Measurements from ENCODE around the gene RIMS4.

The RIMS4 gene

DNA sequence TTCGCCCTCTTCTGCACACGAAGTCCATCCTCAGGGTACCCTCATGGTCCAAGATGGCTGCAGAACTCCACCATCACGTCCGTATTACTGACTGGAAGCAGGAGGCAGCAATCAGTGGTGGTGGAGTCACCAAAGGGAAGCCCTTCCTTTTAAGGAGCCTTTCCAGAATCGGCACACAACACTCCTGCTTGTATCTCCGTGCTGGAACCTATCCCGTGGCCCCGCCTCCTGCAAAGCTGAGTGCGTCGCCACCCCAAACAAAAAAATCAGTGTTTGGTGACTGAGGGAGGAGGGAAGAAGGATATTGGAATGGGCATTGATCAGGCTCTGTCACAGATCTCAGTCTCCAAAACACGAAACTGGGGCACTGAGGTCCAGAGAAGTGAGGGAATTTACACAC lies 101.0 kb downstream of the RIMS4 start:
- no peak overlapping the region for H3K4me3 ChIP-seq (replicated peaks; ENCODE audit: insufficient read depth, low read length)
- H3K27ac ChIP-seq (replicated peaks) = no peak overlapping the region
- TF ChIP-seq POLR2AphosphoS5 (IDR thresholded peaks at IDR 0.05; ENCODE audit: low read depth) (no peak), SPI1 (IDR thresholded peaks at IDR 0.05; ENCODE audit: borderline replicate concordance, low read depth) (no peak), GABPA (IDR thresholded peaks at IDR 0.05; ENCODE audit: low read depth) (no peak)
- TF ChIP-seq, protein P1, sequence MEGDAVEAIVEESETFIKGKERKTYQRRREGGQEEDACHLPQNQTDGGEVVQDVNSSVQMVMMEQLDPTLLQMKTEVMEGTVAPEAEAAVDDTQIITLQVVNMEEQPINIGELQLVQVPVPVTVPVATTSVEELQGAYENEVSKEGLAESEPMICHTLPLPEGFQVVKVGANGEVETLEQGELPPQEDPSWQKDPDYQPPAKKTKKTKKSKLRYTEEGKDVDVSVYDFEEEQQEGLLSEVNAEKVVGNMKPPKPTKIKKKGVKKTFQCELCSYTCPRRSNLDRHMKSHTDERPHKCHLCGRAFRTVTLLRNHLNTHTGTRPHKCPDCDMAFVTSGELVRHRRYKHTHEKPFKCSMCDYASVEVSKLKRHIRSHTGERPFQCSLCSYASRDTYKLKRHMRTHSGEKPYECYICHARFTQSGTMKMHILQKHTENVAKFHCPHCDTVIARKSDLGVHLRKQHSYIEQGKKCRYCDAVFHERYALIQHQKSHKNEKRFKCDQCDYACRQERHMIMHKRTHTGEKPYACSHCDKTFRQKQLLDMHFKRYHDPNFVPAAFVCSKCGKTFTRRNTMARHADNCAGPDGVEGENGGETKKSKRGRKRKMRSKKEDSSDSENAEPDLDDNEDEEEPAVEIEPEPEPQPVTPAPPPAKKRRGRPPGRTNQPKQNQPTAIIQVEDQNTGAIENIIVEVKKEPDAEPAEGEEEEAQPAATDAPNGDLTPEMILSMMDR (IDR thresholded peaks at IDR 0.05; ENCODE audit: insufficient read depth, low read length) = no peak
- TF ChIP-seq, protein P2, sequence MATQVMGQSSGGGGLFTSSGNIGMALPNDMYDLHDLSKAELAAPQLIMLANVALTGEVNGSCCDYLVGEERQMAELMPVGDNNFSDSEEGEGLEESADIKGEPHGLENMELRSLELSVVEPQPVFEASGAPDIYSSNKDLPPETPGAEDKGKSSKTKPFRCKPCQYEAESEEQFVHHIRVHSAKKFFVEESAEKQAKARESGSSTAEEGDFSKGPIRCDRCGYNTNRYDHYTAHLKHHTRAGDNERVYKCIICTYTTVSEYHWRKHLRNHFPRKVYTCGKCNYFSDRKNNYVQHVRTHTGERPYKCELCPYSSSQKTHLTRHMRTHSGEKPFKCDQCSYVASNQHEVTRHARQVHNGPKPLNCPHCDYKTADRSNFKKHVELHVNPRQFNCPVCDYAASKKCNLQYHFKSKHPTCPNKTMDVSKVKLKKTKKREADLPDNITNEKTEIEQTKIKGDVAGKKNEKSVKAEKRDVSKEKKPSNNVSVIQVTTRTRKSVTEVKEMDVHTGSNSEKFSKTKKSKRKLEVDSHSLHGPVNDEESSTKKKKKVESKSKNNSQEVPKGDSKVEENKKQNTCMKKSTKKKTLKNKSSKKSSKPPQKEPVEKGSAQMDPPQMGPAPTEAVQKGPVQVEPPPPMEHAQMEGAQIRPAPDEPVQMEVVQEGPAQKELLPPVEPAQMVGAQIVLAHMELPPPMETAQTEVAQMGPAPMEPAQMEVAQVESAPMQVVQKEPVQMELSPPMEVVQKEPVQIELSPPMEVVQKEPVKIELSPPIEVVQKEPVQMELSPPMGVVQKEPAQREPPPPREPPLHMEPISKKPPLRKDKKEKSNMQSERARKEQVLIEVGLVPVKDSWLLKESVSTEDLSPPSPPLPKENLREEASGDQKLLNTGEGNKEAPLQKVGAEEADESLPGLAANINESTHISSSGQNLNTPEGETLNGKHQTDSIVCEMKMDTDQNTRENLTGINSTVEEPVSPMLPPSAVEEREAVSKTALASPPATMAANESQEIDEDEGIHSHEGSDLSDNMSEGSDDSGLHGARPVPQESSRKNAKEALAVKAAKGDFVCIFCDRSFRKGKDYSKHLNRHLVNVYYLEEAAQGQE (IDR thresholded peaks at IDR 0.05; ENCODE audit: insufficient replicate concordance, low read depth) = no peak
- H3K27me3 ChIP-seq (ENCODE audit: insufficient read depth, poor library complexity, severe bottlenecking) = no peaks in the 10 kb centered on the region
- no peak for DNase-seq (ENCODE audit: low read depth in 1 of 2, low spot score in 1 of 2)

DNA sequence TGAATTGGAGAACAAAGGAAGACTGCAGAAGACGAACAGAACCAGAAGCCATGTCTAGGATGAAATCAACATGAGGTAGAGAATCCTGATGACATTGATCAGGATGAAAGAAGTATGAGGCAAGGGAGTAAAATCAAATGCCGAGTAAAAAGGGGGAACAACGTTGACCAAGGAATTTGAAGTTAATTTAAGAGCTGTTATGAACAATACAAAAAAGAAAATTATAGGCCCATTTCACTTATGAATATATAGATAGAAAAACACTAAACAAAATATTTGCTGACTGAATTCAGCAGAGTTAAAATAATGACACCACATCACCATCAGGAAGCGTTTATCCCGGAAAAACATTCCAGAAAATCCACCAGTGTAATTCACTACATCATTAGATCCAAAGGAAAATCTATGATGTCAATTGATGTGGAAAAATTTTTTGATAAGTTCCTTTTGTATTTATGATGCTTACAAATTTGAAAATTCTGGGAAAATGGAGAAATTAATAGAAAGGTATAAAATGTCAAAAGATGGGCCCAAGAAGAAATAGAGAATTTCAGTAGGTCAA lies 103.2 kb downstream of the RIMS4 start:
- no peak for DNase-seq (ENCODE audit: low read depth in 1 of 2, low spot score in 1 of 2)
- TF ChIP-seq SPI1 (IDR thresholded peaks at IDR 0.05; ENCODE audit: borderline replicate concordance, low read depth) (no peak), POLR2AphosphoS5 (IDR thresholded peaks at IDR 0.05; ENCODE audit: low read depth) (no peak), GABPA (IDR thresholded peaks at IDR 0.05; ENCODE audit: low read depth) (no peak)
- TF ChIP-seq, protein P2 (IDR thresholded peaks at IDR 0.05; ENCODE audit: insufficient replicate concordance, low read depth) = no peak
- TF ChIP-seq, protein P1 (IDR thresholded peaks at IDR 0.05; ENCODE audit: insufficient read depth, low read length) = no peak

DNA sequence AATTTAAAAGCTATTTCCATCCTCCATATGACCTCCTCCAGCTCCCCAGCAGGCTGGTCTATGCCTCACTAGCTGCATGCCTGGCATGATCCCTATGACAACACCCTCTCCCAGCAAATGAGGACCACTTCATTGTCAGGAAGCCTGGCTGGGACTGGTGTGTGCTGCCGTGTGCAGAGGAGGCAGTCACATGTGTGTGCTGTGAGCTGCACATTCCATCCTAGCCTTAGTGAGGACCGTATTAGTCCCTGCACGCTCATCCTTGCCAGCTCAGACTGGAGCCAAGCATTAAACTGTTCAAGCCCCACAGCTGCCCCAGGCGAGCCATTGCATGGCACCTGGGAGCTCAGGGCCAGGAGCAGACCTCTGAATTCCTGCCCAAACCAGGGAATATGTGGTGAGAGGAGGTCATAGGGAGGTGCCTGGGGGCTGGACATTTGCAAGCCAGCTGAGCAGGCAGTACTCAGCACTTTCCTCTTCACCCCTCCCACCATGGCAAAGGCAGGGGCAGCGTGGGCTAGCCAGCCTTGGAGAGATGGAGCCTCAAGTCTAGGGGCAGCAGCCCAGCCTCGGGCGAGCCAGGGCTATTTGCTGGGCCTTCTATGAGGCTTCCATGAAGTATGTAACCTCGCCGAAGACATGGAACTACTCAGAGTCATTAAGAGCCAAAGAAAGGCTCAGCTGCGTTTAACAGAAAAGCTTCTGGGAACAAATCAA lies 103.9 kb downstream of the RIMS4 start:
- DNase-seq (ENCODE audit: low read depth in 1 of 2, low spot score in 1 of 2) = no peak
- H3K27me3 ChIP-seq (ENCODE audit: insufficient read depth, poor library complexity, severe bottlenecking) = no peaks in the 10 kb centered on the region
- TF ChIP-seq GABPA (IDR thresholded peaks at IDR 0.05; ENCODE audit: low read depth) = no peak
- TF ChIP-seq, protein P1 (IDR thresholded peaks at IDR 0.05; ENCODE audit: insufficient read depth, low read length) = no peak
- TF ChIP-seq SPI1 (IDR thresholded peaks at IDR 0.05; ENCODE audit: borderline replicate concordance, low read depth) = no peak
- TF ChIP-seq, protein P2 (IDR thresholded peaks at IDR 0.05; ENCODE audit: insufficient replicate concordance, low read depth) = no peak
- no peak for TF ChIP-seq POLR2AphosphoS5 (IDR thresholded peaks at IDR 0.05; ENCODE audit: low read depth)
- no peak overlapping the region for H3K27ac ChIP-seq (replicated peaks)
- no peak overlapping the region for H3K4me3 ChIP-seq (replicated peaks; ENCODE audit: insufficient read depth, low read length)

More for the DNA sequence above, 103.2 kb downstream of the RIMS4 start:
- Histone ChIP-seq H3K27me3 (ENCODE audit: insufficient read depth, poor library complexity, severe bottlenecking) (no peaks in the 10 kb centered on the region), H3K27ac (replicated peaks) (no peak overlapping the region), H3K4me3 (replicated peaks; ENCODE audit: insufficient read depth, low read length) (no peak overlapping the region)

Measured in HL-60 (cell line).